IPS DF 19.7 (cell line): ENCODE data around the gene ZNF425.
"Not testable (repeated sequence)": the region's sequence is repeated elsewhere in the genome, so short reads cannot be mapped to it uniquely, and the experiment has no call there.

ENCODE experiments used
- DNase-seq: peaks from one replicate; pipeline ENCODE4 v3.0.0-alpha.2; 2013; ENCODE audit warnings: low read depth, low spot score

Gene ZNF425

GRCh38 chr7:149071641-149072437, 54.3 kb downstream of the ZNF425 start:
- no peak for DNase-seq

GRCh38 chr7:149071182-149071635, 54.9 kb downstream of the ZNF425 start:
- no peak for DNase-seq

GRCh38 chr7:149070372-149071125, 55.6 kb downstream of the ZNF425 start:
- no peak for DNase-seq

- DNase-seq, result no peak
These were observed 58.3 kb downstream of the ZNF425 start for GRCh38 chr7:149067869-149068268.

GRCh38 chr7:149063476-149063875, 62.6 kb downstream of the ZNF425 start:
- DNase-seq, result no peak

GRCh38 chr7:149062217-149062899, 63.8 kb downstream of the ZNF425 start:
- DNase-seq, result not testable (repeated sequence)

GRCh38 chr7:149060156-149060555, 66.0 kb downstream of the ZNF425 start:
- no peak for DNase-seq

GRCh38 chr7:149053885-149054284, 72.2 kb downstream of the ZNF425 start:
- no peak for DNase-seq

GRCh38 chr7:149053384-149053783, 72.7 kb downstream of the ZNF425 start:
- DNase-seq, result no peak
